MM.1S (cell line): ENCODE measurements around the gene ASCL2.
A peak's percentile ranks its signal among the peaks of the same experiment; 100 is the strongest.

Experiments
- DNase-seq: peaks from one replicate; pipeline ENCODE4 v3.0.0-alpha.2; 2015
- H2AFZ ChIP-seq: fragments of 300-600 bp; sonication (generic); 2 replicates; pipeline ENCODE4 v1.6.0; 2016; ENCODE audit warnings: antibody characterized with exemption, low read length
- H3F3A ChIP-seq: fragments of 300-600 bp; sonication (generic); 2 replicates; pipeline ENCODE4 v1.6.1; 2016; ENCODE audit warnings: mild to moderate bottlenecking, antibody characterized with exemption, low read length, moderate library complexity, mixed read lengths; ENCODE audit not compliant: insufficient read depth
- H3K27ac ChIP-seq: fragments of 300-600 bp; sonication (generic); 2 replicates; pipeline ENCODE4 v1.5.1; 2016; ENCODE audit warnings: mild to moderate bottlenecking, low read length
- H3K27me3 ChIP-seq: fragments of 300-600 bp; sonication (generic); replicated peaks from 2 replicates; pipeline ENCODE4 v1.6.0; 2016; ENCODE audit warnings: low read length; ENCODE audit not compliant: insufficient read depth
- H3K36me3 ChIP-seq: fragments of 300-600 bp; sonication (generic); replicated peaks from 2 replicates; pipeline ENCODE4 v1.6.1; 2016; ENCODE audit warnings: mild to moderate bottlenecking, low read length, mixed read lengths; ENCODE audit not compliant: insufficient read depth
- H3K4me1 ChIP-seq: fragments of 300-600 bp; sonication (generic); 2 replicates; pipeline ENCODE4 v1.6.1; 2016; ENCODE audit warnings: low read length, mixed read lengths
- H3K4me2 ChIP-seq: fragments of 300-600 bp; sonication (generic); 2 replicates; pipeline ENCODE4 v1.6.0; 2016; ENCODE audit warnings: low read depth, low read length
- H3K4me3 ChIP-seq: fragments of 300-600 bp; sonication (generic); 2 replicates; pipeline ENCODE4 v1.5.1; 2016; ENCODE audit warnings: low read length, mixed read lengths
- H3K79me2 ChIP-seq: fragments of 300-600 bp; sonication (generic); 2 replicates; pipeline ENCODE4 v1.6.1; 2016; ENCODE audit warnings: mixed run types, low read length, mixed read lengths
- H3K9ac ChIP-seq: fragments of 300-600 bp; sonication (generic); 2 replicates; pipeline ENCODE4 v1.6.1; 2016; ENCODE audit warnings: low read length, mixed read lengths
- H3K9me2 ChIP-seq: fragments of 300-600 bp; sonication (generic); replicated peaks from 2 replicates; pipeline ENCODE4 v1.6.1; 2016; ENCODE audit warnings: mild to moderate bottlenecking, low read length, mixed read lengths; ENCODE audit not compliant: insufficient read depth
- H3K9me3 ChIP-seq: fragments of 300-600 bp; sonication (generic); replicated peaks from 2 replicates; pipeline ENCODE4 v1.6.1; 2016; ENCODE audit warnings: mild to moderate bottlenecking, low read length, mixed read lengths; ENCODE audit not compliant: insufficient read depth
- H4K20me1 ChIP-seq: fragments of 300-600 bp; sonication (generic); 2 replicates; pipeline ENCODE4 v1.6.1; 2016; ENCODE audit warnings: mild to moderate bottlenecking, low read length, moderate library complexity, mixed read lengths; ENCODE audit not compliant: insufficient read depth
- EZH2 ChIP-seq: fragments of 300-600 bp; sonication (generic); optimal IDR thresholded peaks from 2 replicates; pipeline ENCODE3; 2017; ENCODE audit warnings: low read depth, mild to moderate bottlenecking, antibody characterized with exemption, low read length, mixed read lengths
- EZH2phosphoT487 ChIP-seq: fragments of 300-600 bp; sonication (generic); IDR thresholded peaks from 2 replicates; pipeline ENCODE4 v1.6.1; 2018; ENCODE audit warnings: antibody characterized with exemption, low read length
- TF ChIP-seq, protein P1 (sequence below): fragments of 300-600 bp; sonication (generic); IDR thresholded peaks from 2 replicates; pipeline ENCODE4 v1.5.1; 2016; ENCODE audit warnings: antibody characterized with exemption, low read length, mixed read lengths

ASCL2 gene

DNA sequence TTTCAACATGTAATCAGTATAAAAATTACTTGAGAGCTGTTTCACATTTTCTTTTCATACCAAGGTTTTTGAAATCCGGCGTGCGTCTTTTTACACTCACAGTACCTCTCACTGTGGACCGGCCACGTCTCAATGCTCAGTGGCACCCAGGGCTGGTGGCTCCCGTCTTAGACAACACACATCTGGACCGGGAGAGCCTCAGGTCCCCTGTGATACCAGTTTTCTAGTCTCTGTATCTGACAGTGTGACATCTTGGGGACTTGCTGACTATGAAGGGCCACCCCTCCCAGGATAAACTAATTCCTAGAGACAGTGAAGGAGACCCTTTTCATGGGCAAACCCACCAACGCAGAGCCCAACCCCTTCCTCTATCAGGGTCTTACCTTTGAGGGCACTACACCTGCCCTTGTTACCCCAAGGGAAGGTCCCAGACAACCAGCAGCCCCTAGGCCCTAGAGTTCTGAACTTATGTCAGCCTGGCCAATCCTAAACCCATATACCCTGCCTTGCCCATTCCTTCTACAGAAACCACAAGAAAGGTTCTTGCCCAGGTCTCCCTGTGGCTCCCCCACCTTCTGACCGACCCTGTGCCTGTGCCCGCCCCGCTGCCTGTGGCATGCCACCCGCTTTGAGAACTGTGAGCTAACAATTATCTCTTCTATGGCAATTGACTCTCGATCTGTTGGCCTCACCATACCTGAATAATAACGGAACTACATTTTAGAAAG, 6.1 kb upstream of the ASCL2 start:
- H3K9me2 ChIP-seq, result no peaks in the 10 kb centered on the region
- H3K9me3 ChIP-seq, result no peaks in the 10 kb centered on the region
- H3K79me2 ChIP-seq, result no peaks in the 10 kb centered on the region
- no peak overlapping the region for H3K9ac ChIP-seq
- H3K4me3 ChIP-seq, result no peak overlapping the region
- H3K27me3 ChIP-seq, result peaks cover 99% of the 10 kb centered on the region
- no peak overlapping the region for H3K27ac ChIP-seq
- no peak for TF ChIP-seq EZH2phosphoT487
- peak overlapping the region; percentile 2; the same call in 1 of the 2 replicates for H3K4me2 ChIP-seq
- no peaks in the 10 kb centered on the region for H3K4me1 ChIP-seq
- H3K36me3 ChIP-seq, result no peaks in the 10 kb centered on the region
- DNase-seq, result no peak
- H3F3A ChIP-seq, result no peaks in the 10 kb centered on the region
- H2AFZ ChIP-seq, result no peak overlapping the region
- H4K20me1 ChIP-seq, result no peaks in the 10 kb centered on the region

DNA sequence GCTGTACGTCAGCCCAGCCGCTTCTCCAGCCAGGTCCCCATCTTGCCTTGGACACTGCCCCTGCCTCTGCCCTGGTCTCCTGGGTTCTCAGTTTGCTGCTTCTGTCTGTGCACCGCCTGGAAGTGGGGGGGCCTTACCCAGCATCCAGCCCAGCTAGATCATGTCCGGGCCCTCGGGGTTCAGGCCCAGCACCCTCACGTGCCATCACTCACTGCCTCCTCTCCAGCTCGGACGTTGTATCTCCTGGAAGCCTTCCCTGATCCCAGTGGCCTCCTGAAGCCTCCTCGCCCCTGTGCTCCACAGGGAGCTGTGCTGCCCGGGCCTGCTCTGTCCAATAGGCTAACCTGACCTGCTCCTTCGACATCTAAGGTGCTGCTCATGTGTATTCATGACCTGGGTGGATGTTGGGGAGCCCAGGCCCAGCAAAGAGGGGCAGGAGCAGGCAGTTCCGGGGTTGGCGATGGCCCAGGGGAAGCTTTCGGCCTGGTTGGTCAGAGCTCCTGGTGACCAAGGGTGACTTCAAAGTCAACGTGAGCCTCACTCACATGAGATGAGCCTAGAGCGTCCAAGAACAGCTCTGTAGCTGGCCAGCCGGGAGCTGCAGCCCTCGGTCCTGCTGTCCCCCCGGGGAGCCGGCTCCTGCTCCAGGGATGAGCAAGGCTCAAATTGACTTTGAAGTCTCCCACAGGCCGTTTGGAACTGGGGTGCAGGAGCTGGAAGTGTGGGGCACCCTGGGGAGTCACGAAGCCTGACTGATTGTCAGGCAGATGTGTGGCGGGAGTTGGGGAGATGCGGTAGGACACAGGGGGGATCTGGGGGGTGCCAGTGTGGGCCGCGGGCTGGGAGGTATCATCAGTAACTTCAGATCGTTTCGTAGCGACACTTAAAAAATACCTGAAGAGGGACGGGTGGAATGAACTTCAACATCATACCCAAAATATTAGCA, 5.2 kb upstream of the ASCL2 start:
- H2AFZ ChIP-seq, result no peak overlapping the region
- no peaks in the 10 kb centered on the region for H3F3A ChIP-seq
- peaks cover 93% of the 10 kb centered on the region for H3K27me3 ChIP-seq
- no peaks in the 10 kb centered on the region for H3K9me3 ChIP-seq
- no peak for TF ChIP-seq EZH2phosphoT487
- TF ChIP-seq, protein P1, sequence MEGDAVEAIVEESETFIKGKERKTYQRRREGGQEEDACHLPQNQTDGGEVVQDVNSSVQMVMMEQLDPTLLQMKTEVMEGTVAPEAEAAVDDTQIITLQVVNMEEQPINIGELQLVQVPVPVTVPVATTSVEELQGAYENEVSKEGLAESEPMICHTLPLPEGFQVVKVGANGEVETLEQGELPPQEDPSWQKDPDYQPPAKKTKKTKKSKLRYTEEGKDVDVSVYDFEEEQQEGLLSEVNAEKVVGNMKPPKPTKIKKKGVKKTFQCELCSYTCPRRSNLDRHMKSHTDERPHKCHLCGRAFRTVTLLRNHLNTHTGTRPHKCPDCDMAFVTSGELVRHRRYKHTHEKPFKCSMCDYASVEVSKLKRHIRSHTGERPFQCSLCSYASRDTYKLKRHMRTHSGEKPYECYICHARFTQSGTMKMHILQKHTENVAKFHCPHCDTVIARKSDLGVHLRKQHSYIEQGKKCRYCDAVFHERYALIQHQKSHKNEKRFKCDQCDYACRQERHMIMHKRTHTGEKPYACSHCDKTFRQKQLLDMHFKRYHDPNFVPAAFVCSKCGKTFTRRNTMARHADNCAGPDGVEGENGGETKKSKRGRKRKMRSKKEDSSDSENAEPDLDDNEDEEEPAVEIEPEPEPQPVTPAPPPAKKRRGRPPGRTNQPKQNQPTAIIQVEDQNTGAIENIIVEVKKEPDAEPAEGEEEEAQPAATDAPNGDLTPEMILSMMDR, result no peak
- TF ChIP-seq EZH2, result no peak
- no peak for DNase-seq
- no peak overlapping the region for H3K27ac ChIP-seq
- H4K20me1 ChIP-seq, result no peaks in the 10 kb centered on the region
- H3K9ac ChIP-seq, result no peak overlapping the region
- H3K4me1 ChIP-seq, result no peaks in the 10 kb centered on the region
- no peak overlapping the region for H3K4me3 ChIP-seq
- no peaks in the 10 kb centered on the region for H3K79me2 ChIP-seq
- no peaks in the 10 kb centered on the region for H3K36me3 ChIP-seq
- no peaks in the 10 kb centered on the region for H3K9me2 ChIP-seq
- H3K4me2 ChIP-seq, result no peak overlapping the region

DNA sequence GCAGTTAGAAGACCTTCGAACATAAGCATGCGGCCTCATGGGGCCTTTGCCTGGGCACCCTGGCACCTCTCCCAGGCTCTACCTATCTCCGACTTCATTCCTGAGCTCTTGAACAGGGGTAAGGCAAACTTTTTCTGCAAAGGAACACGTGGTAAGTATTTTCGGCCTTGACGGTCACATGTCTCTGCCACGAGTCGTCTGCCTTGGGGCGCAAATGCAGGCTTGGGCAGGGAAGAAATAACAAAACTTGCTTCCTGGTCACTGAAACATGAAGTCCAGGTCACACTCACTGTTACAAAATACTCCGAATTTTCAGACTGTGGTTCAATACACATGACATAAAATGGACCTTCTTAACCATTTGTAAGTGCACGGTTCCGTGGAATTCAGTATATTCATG, 3.4 kb upstream of the ASCL2 start:
- Histone ChIP-seq H3K9ac (no peak overlapping the region), H3K4me3 (no peak overlapping the region), H3K9me2 (no peaks in the 10 kb centered on the region), H3K36me3 (no peaks in the 10 kb centered on the region), H3K4me2 (no peak overlapping the region), H3F3A (no peaks in the 10 kb centered on the region), H3K27ac (no peak overlapping the region), H3K79me2 (no peaks in the 10 kb centered on the region), H4K20me1 (no peaks in the 10 kb centered on the region), H3K27me3 (peaks cover 75% of the 10 kb centered on the region), H3K4me1 (no peaks in the 10 kb centered on the region), H2AFZ (no peak overlapping the region), H3K9me3 (no peaks in the 10 kb centered on the region)
- no peak for TF ChIP-seq EZH2
- TF ChIP-seq, protein P1, result no peak
- DNase-seq, result no peak
